GM10266 (cell line): ENCODE data around the gene DMD.
A peak's percentile ranks its signal among the peaks of the same experiment; 100 is the strongest.

Source experiments
- DNase-seq: peaks from one replicate; pipeline ENCODE4 v3.0.0; 2012; ENCODE audit errors: extremely low spot score
- TF ChIP-seq, protein P1 (sequence below): IDR thresholded peaks from 2 replicates; pipeline ENCODE4 v1.5.1; 2012; ENCODE audit warnings: mild to moderate bottlenecking, low read depth; ENCODE audit not compliant: control insufficient read depth, insufficient read depth; ENCODE audit errors: missing control alignments

DMD gene

DNA sequence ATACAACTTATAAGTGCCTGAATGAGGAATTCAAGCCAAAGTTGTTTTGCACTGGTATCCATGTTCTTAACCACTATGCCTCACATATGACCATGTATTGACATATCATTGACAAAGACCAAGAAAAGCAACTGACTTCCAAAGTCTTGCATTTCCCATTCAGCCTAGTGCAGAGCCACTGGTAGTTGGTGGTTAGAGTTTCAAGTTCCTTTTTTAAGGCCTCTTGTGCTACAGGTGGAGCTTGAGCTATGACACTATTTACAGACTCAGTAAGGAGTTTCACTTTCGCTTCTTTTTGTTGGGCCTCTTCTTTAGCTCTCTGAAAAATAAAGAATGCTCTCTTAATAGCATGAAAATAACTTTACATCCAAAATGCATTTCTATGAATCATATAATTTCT is 763.0 kb downstream of the DMD start:
- TF ChIP-seq, protein P1, sequence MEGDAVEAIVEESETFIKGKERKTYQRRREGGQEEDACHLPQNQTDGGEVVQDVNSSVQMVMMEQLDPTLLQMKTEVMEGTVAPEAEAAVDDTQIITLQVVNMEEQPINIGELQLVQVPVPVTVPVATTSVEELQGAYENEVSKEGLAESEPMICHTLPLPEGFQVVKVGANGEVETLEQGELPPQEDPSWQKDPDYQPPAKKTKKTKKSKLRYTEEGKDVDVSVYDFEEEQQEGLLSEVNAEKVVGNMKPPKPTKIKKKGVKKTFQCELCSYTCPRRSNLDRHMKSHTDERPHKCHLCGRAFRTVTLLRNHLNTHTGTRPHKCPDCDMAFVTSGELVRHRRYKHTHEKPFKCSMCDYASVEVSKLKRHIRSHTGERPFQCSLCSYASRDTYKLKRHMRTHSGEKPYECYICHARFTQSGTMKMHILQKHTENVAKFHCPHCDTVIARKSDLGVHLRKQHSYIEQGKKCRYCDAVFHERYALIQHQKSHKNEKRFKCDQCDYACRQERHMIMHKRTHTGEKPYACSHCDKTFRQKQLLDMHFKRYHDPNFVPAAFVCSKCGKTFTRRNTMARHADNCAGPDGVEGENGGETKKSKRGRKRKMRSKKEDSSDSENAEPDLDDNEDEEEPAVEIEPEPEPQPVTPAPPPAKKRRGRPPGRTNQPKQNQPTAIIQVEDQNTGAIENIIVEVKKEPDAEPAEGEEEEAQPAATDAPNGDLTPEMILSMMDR = no peak
- peak; percentile 3 for DNase-seq

DNA sequence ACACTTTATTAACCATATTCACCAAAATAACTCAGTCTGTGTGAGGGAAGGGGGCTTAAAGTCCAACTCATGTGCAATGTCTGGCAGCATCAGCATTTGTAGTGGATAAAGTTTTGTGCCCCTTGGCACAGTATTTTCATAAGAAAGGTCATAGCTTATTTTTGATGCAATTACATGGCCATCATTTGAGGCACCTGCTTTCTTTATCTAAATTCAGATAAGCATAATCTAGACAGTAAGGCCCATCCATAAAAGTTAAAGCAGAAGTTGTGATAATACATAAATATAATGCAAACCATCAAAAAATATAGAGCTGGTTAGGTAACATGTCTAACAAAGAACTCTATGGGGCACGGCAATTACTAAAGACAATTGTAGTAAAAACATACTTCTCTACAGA is 763.7 kb downstream of the DMD start:
- no peak for DNase-seq
- TF ChIP-seq, protein P1 = no peak

DNA sequence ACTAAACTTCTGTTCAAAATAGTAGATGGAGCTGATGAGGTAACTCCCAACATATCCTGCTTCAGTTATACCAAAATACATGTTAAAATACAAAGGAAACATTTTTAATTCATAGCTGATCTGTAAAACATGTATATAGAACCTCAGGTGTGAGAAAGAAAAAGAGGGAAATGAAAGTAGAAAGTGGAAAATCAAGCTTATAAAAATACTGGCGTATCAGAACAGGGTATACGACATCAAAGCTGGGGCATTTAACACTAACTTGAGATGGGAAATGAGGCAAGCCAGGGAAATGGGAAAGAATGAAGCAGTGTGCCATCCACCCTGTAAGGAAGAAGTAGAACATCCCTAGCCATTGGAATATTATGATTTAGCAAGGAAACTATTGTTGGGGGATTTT is 767.5 kb downstream of the DMD start:
- DNase-seq = no peak

DNA sequence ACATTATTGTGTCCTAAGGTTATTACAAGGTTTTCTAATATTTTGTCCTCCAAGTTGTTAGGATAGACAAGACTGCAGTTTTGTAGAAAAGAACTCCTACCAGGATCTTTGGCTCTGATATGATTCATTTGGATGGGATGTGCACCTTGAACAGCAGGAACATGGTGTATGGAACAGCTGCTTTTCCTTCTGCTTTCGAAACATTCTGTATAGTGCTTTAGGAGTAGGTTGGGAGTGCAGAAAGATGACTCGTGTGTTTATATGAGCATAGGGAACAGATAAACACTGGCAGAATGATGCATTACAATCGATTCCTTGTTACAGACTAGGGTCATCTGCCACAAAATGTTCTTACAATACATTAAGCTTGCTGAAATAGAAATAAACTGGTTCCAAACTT is 790.1 kb downstream of the DMD start:
- DNase-seq = no peak
- TF ChIP-seq, protein P1 = no peak

More for the DNA sequence above, 767.5 kb downstream of the DMD start:
- TF ChIP-seq, protein P1 = no peak

DNA sequence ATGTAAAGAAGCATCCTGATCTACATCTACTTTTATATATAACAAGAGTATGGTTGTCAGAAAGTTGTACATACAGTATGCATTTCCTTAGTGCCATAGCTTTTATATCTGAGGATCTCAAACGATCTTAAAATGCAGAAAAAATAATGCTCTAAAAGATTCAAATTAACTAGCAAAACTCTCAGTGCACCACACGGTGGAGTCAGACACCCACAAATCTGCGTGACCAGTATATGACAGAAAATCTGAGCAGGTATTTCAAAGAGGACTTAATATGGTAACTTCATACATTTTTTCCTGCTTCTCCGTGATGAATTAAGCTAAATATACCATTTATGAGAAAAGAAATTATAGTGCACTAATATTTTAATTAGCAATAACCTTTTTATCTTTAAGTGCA is 803.0 kb downstream of the DMD start:
- TF ChIP-seq, protein P1 = peak; percentile 49
- DNase-seq = peak; percentile 1

DNA sequence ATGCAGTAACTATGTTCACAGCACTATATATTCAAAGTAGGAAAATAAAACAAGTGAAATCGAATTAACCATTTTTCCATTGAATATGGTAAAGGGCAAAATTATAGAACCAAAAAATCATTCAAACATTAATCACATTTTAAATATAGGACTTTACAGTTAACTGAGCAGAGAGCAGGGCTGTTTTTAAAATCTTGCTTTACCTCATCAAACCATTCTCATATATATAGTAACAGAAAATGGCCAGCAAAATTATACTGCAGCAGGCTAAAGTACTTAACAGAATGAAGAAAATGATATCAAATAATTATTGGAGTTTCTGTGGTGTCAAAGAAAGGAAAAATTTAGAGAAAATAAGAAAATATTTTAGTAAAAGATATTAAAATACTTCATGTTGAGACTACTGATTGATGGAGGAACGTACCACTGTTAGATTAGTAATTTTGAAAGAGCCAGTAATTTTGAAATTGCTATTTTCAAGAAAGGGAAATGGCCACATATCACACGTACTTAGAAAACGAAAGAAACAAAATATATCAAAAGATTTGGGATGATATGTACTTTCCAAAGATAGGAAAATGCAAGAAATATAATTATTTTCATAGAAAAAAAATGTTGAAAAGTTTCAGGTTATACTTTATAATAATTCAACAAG is 813.7 kb downstream of the DMD start:
- TF ChIP-seq, protein P1 = no peak
- DNase-seq = peak; percentile 1

DNA sequence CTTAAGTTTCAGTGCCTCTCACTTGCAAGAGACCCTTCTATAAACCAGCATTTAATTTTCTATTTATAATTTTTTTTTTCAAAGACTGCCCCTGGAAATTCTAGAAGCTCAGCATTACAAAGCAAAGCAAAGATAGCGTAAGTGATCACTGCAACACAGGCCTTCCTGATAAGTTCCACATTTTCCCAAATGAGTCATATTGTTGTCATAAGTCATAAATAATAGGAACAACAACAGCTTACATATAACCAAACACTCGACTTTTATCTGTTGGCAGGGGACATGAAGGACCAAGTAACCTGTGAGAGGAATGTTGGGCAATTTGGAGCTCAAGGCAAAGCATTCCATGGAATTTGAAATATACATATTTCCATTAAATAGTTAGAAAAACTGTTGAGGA is 815.5 kb downstream of the DMD start:
- TF ChIP-seq, protein P1 = no peak
- no peak for DNase-seq
